ENCODE results near the gene ODF4.
"Not testable (repeated sequence)": the region's sequence is repeated elsewhere in the genome, so short reads cannot be mapped to it uniquely, and the experiment has no call there.

Gene ODF4

DNA sequence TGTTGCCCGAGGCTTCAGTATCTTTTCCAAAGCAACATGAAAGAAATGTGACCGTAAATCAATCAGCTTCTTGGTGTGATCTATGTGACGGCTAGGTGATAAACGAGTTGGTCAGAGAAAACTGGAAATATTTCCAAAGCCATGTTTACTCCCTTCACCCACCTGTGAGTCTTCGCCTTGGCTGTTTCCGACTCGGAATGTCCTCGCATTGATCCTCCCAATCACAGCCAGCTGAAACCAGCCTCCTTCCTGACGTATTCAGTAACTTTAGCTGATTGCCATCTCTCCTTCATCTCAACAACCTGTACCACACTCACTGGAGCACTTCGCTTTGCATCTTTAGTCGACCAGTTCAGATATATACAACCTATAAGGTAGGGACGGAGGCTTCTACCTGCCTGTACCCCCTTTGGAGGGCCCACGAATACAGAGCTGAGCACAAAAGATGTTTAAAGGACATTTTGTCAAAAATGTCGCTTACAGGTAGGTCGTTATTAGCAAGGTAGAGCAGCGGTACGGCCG is 36.2 kb downstream of the ODF4 start:
- peak overlapping the region; percentile 71 for H3K4me3 ChIP-seq (ENCODE audit: low read length)
- TF ChIP-seq, protein P1, sequence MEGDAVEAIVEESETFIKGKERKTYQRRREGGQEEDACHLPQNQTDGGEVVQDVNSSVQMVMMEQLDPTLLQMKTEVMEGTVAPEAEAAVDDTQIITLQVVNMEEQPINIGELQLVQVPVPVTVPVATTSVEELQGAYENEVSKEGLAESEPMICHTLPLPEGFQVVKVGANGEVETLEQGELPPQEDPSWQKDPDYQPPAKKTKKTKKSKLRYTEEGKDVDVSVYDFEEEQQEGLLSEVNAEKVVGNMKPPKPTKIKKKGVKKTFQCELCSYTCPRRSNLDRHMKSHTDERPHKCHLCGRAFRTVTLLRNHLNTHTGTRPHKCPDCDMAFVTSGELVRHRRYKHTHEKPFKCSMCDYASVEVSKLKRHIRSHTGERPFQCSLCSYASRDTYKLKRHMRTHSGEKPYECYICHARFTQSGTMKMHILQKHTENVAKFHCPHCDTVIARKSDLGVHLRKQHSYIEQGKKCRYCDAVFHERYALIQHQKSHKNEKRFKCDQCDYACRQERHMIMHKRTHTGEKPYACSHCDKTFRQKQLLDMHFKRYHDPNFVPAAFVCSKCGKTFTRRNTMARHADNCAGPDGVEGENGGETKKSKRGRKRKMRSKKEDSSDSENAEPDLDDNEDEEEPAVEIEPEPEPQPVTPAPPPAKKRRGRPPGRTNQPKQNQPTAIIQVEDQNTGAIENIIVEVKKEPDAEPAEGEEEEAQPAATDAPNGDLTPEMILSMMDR (IDR thresholded peaks at IDR 0.05; ENCODE audit: insufficient read depth, low read depth, low read length, missing control alignments) = no peak
- peak; percentile 36 for DNase-seq (ENCODE audit: low read depth)

- H3K4me3 ChIP-seq (ENCODE audit: low read length) = peak within 1 kb of the TSS; percentile 71
- peak; percentile 82 for DNase-seq (ENCODE audit: low read depth)
- TF ChIP-seq, protein P1 (IDR thresholded peaks at IDR 0.05; ENCODE audit: insufficient read depth, low read depth, low read length, missing control alignments) = peak; percentile 64
Observed at GRCh38 chr17:8376271-8377067, 36.8 kb downstream of the ODF4 start, which contains the start of gene KRABD2. Gene KRABD2 (minus strand): TSS chr17:8376704.

DNA sequence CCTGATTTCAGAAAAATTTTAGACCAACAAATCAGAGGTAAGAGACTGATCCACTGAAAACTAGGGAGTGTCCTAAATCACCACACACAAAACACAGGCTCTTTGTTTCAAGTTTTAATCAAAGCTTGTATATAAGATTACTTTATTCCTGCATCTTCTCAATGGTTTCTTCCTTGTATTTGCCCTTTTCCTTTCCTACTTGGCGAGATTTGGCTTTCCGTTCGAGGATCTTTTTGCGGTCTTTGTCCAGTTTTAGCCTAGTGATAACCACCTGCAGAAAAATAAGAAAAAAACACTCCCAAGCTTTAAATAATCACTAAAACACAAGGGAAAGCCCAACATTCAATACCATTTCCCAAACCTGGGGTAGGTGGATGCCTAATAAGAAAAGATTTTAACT is 37.8 kb downstream of the ODF4 start:
- TF ChIP-seq, protein P1 (IDR thresholded peaks at IDR 0.05; ENCODE audit: insufficient read depth, low read depth, low read length, missing control alignments) = no peak
- no peak for DNase-seq (ENCODE audit: low read depth)
- no peak overlapping the region for H3K4me3 ChIP-seq (ENCODE audit: low read length)

- not testable (repeated sequence) for DNase-seq (ENCODE audit: low read depth); H3K4me3 ChIP-seq (ENCODE audit: low read length)
Observed at GRCh38 chr17:8378117-8378516, 38.5 kb downstream of the ODF4 start.

GRCh38 chr17:8380049-8380448 is 40.4 kb downstream of the ODF4 start:
- DNase-seq (ENCODE audit: low read depth) = no peak
- TF ChIP-seq, protein P1 (IDR thresholded peaks at IDR 0.05; ENCODE audit: insufficient read depth, low read depth, low read length, missing control alignments) = no peak
- peak overlapping the region; percentile 0 for H3K4me3 ChIP-seq (ENCODE audit: low read length)

DNA sequence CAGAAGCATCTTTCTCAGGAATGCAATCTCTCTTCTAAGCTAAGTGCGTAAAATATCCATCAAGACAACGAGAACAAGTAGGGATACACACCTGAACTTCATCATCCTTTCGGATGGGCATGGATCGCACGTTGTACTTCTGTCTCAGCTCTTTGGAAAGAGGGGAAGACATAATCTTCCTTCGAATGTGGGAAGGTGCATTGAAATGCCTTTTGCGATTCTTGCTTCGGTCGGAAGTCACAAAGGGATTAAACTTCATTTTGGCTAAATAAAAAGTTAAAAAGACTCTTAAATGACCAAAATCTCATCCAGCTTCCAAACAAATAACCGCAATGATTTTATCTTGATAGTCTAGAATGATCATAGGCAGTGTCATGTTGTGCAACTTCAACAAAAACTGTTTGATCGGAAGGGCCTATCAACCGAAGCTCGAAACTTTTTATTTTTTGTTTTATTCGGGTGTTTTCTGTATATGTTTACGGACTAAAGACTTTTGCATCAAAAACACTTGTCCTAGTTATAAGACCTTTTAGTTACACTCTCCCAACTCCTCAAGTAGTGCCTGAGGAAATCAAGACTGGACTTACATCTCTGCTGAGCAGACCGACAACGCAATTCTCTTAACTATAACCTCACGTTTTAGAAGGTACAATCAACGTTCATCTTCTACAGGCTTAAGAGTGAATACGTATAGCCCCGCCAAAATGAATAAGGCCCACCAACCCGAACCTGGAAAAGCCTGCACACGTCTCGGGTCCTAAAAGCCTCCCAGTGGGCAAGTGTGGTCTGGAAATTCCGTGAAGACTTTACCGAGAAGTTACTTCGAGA is 42.6 kb downstream of the ODF4 start:
- no peak for DNase-seq (ENCODE audit: low read depth)
- peak overlapping the region; percentile 98 for H3K4me3 ChIP-seq (ENCODE audit: low read length)
- TF ChIP-seq, protein P1 (IDR thresholded peaks at IDR 0.05; ENCODE audit: insufficient read depth, low read depth, low read length, missing control alignments) = no peak

- peak overlapping the region; percentile 98 for H3K4me3 ChIP-seq (ENCODE audit: low read length)
- no peak for DNase-seq (ENCODE audit: low read depth)
- TF ChIP-seq, protein P1 (IDR thresholded peaks at IDR 0.05; ENCODE audit: insufficient read depth, low read depth, low read length, missing control alignments) = no peak
Observed at GRCh38 chr17:8382880-8383142, 43.2 kb downstream of the ODF4 start.
